Stomach smooth muscle (tissue), 2 donors: ENCODE measurements around the gene MRPL45.

Experiments
- H3K27ac ChIP-seq: one replicate; pipeline ENCODE4 v1.7.0; 2013; ENCODE audit warnings: mild to moderate bottlenecking, low read length, inconsistent platforms
- H3K27me3 ChIP-seq, 2 donors: one replicate each; pipeline ENCODE4 v1.7.0; 2013; ENCODE audit warnings: low read length in 2 of 2; ENCODE audit not compliant: insufficient read depth in 2 of 2, control insufficient read depth in 1 of 2
- H3K36me3 ChIP-seq, 2 donors: one replicate each; pipeline ENCODE4 v1.7.0; 2013; ENCODE audit warnings: low read length in 2 of 2; ENCODE audit not compliant: control insufficient read depth in 2 of 2, insufficient read depth in 2 of 2
- H3K4me1 ChIP-seq: one replicate; pipeline ENCODE4 v1.7.0; 2013; ENCODE audit warnings: low read length; ENCODE audit not compliant: control insufficient read depth, insufficient read depth
- H3K4me3 ChIP-seq, 2 donors: one replicate each; pipeline ENCODE4 v1.7.0; 2013; ENCODE audit warnings: low read length in 2 of 2
- H3K9ac ChIP-seq, 2 donors: one replicate each; pipeline ENCODE4 v1.7.0; 2013; ENCODE audit warnings: low read length in 2 of 2, mild to moderate bottlenecking in 1 of 2
- H3K9me3 ChIP-seq, 2 donors: one replicate each; pipeline ENCODE4 v1.7.0; 2013; ENCODE audit warnings: low read length in 2 of 2; ENCODE audit not compliant: control insufficient read depth in 2 of 2
- donor health status: healthy.
- donor health status: Pancreatic carcinoma.

The MRPL45 gene

GRCh38 chr17:38358586-38359513 is 61.9 kb downstream of the MRPL45 start:
- Histone ChIP-seq H3K36me3 (no peaks in the 10 kb centered on the region), H3K27ac (no peak overlapping the region), H3K9ac (no peak overlapping the region), H3K9me3 (no peaks in the 10 kb centered on the region), H3K4me1 (peaks cover 20% of the 10 kb centered on the region), H3K4me3 (no peak overlapping the region), H3K27me3 (no peaks in the 10 kb centered on the region)

DNA sequence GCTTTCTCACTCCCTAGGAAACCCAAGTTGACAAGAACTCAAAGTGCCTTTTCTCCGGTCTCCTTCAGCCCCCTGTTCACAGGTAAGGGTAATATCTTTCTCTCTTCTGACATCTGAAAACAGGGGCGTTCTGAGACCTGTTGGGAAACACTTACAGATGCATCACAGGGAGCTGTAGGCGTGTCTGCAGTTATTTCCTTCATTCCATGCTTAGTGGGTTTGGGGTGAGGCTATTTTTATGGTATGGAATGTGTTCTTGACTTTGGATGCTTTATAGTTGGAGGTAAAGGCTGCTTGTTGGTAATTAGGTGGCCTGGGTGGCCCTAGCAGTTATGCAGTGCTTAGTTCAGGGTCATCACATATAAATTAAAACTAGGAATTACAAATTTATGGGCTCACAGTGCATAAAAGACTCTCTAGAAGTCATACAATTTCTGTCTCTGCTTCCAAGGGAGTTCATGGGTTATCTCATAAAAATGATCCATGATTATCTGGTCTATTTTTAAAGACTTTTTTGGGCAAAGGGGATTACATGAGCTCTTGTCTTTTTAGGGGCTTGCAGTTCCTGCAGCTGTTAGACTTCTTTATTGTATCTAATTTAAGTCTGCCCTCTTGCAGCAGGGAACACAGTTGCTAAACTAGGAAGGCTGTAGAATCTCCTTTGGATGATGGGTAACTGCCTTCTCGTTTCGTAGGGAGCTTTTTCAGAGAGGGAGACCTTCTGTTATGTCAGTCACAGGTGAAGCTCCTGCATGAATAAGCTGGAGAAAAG is 64.9 kb downstream of the MRPL45 start:
- H3K9ac ChIP-seq = no peak overlapping the region
- H3K27ac ChIP-seq = no peak overlapping the region
- H3K4me1 ChIP-seq = peaks cover 19% of the 10 kb centered on the region
- no peaks in the 10 kb centered on the region for H3K27me3 ChIP-seq
- H3K4me3 ChIP-seq = no peak overlapping the region
- H3K9me3 ChIP-seq = no peaks in the 10 kb centered on the region
- peaks cover 8 to 13% of the 10 kb centered on the region in 2 donors for H3K36me3 ChIP-seq

DNA sequence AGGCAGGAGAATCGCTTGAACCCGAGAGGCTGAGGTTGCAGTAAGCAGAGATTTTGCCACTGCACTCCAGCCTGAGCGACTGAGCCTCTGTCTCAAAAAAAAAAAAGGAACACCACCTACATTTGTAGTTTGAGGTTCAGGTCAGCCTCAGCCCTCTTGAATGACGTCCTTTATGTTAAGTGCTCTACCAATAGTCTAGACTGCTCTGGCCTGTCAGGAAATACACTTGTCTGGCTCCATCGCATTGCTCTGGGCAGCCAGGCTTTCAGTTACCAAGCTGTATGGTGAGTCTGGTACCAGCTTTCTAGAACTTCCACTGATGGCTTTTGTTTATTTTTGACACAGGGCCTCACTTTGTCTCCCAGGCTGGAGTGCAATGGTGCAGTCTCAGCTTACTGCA is 66.0 kb downstream of the MRPL45 start:
- peaks cover 8 to 18% of the 10 kb centered on the region in 2 donors for H3K36me3 ChIP-seq

DNA sequence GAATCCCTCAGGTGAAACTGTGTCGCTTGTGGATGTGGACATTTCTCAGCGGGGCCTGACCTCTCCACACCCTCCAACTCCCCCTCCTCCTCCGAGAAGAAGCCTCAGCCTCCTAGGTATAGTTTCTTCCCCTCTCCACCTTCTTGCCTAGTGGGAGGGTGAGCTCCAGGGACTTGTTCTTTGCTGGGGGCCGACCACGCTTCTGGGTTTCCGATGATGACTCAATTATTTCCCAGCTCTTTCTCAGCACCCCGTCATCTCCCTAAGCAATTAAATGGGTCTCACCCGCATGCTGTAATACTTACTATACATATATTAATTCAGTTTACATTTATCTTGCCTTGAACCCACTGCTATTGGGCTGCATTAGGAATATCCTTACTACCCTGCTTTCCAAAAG is 67.8 kb downstream of the MRPL45 start:
- H3K9ac ChIP-seq = no peak overlapping the region
- H3K4me3 ChIP-seq = no peak overlapping the region
- no peaks in the 10 kb centered on the region for H3K4me1 ChIP-seq
- H3K27me3 ChIP-seq = no peaks in the 10 kb centered on the region
- peaks cover 15 to 30% of the 10 kb centered on the region in 2 donors for H3K36me3 ChIP-seq
- H3K27ac ChIP-seq = no peak overlapping the region
- H3K9me3 ChIP-seq = no peaks in the 10 kb centered on the region

More for the DNA sequence above, 66.0 kb downstream of the MRPL45 start:
- H3K27me3 ChIP-seq = no peaks in the 10 kb centered on the region
- no peak overlapping the region for H3K4me3 ChIP-seq
- no peak overlapping the region for H3K9ac ChIP-seq
- no peak overlapping the region for H3K27ac ChIP-seq
- H3K4me1 ChIP-seq = peaks cover 11% of the 10 kb centered on the region
- no peaks in the 10 kb centered on the region for H3K9me3 ChIP-seq

DNA sequence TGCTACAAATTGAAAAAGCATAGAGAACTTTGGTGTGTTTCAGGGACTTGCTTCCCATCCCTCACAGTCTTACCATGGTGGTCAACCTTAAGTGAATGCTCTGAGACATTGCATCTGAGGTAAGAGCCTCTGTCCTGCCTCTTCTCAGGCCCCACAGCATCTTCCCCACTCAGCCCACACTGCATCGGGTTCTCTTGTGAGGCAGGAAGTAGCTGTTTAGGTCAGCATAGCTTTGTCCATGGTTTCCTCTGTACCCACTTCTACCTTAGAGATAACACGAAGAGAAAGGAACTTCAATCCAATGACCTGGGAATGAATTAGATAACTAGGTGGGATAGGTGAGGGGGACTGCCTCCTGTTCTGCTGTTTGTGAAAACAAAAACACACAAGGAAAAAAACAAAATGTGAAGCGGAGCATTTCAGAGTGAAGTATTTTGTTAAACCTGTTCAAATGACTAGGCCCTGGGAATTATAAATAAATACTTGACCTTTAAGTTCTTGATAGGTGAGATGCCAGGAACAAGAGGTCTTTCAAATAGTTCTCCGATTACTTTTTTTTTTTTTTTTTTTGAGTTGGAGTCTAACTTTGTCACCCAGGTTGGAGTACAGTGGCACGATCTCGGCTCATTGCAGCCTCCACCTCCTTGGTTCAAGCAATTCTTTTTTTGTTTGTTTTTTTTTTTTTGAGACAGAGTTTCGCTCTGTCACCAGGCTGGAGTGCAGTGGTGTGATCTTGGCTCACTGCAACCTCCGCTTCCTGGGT is 72.3 kb downstream of the MRPL45 start:
- no peaks in the 10 kb centered on the region for H3K27me3 ChIP-seq
- no peak overlapping the region for H3K27ac ChIP-seq
- peaks cover 26 to 37% of the 10 kb centered on the region in 2 donors for H3K36me3 ChIP-seq
- no peaks in the 10 kb centered on the region for H3K9me3 ChIP-seq
- H3K9ac ChIP-seq = no peak overlapping the region
- no peak overlapping the region for H3K4me3 ChIP-seq
- H3K4me1 ChIP-seq = no peaks in the 10 kb centered on the region
